Prostate gland (tissue), 2 donors: ENCODE measurements around the gene CLDN7. TPM values are rescaled to one million over a fixed set of nuclear protein-coding genes. Genes with fewer than 3 reads are reported as not detected.

Source experiments
- DNase-seq: peaks from one replicate; pipeline ENCODE4 v3.0.0-alpha.2; 2019; ENCODE audit warnings: low spot score
- H3K27ac ChIP-seq, 2 donors: fragments of 200-600 bp; sonication (generic); 2 replicates each; pipeline ENCODE4 v1.5.1; 2017 to 2019
- H3K27me3 ChIP-seq: fragments of 200-600 bp; sonication (generic); replicated peaks from 2 replicates; pipeline ENCODE4 v1.5.1; 2019; ENCODE audit not compliant: insufficient read depth
- H3K36me3 ChIP-seq, 2 donors: fragments of 200-600 bp; sonication (generic); 1 replicate in 1 of 2; 2 replicates in 1 of 2; pipeline versions ENCODE4 v1.5.1 to v1.8.1; 2017 to 2019
- H3K4me1 ChIP-seq: fragments of 200-600 bp; sonication (generic); replicated peaks from 2 replicates; pipeline ENCODE4 v1.5.1; 2019
- H3K4me3 ChIP-seq, 2 donors: fragments of 200-600 bp; sonication (generic); 2 replicates each; pipeline ENCODE4 v1.5.1; 2017 to 2019
- H3K9me3 ChIP-seq: fragments of 200-600 bp; sonication (generic); 2 replicates; pipeline ENCODE4 v1.5.1; 2017
- CTCF ChIP-seq, 4 experiments: fragments of 200-600 bp in 2 of 4; fragments of 450-650 bp in 2 of 4; sonication (generic) in 2 of 4; IDR thresholded peaks; 1 replicate in 3 of 4; 2 replicates in 1 of 4; pipeline ENCODE4 v1.5.1; 2016 to 2019; ENCODE audit warnings: antibody characterized with exemption in 4 of 4, mild to moderate bottlenecking in 2 of 4, moderate library complexity in 2 of 4
- POLR2A ChIP-seq: fragments of 450-650 bp; IDR thresholded peaks from one replicate; pipeline ENCODE4 v1.6.1; 2016; ENCODE audit warnings: antibody characterized with exemption, mild to moderate bottlenecking
- POLR2AphosphoS5 ChIP-seq: sonication (generic); formaldehyde crosslinking; IDR thresholded peaks from one replicate; pipeline ENCODE4 v1.6.1; 2017; ENCODE audit warnings: antibody characterized with exemption
- WGBS: methylation state at CpG from one replicate; pipeline ENCODE4 v1.1.5; 2018; 5-methylcytosine and 5-hydroxymethylcytosine counted together
- intact Hi-C: fragments of 100-400 bp; cut with DNase I; formaldehyde crosslinking; loops from one replicate; pipeline ENCODE4 v1.14.2; 2022
- total RNA-seq, 2 donors: library from RNA; depleted of rRNA; stranded (reverse); fragments of >200 nt; gene quantifications; one replicate each; pipeline ENCODE4 v1.1.0, GENCODE V29; 2016

CLDN7 gene
- total RNA-seq, 2 donors from 2014 or later, result 42.0 to 45.8 TPM

- Histone ChIP-seq H3K36me3 (no peaks in the 10 kb centered on the region), H3K27me3 (no peaks in the 10 kb centered on the region), H3K4me3 (peak overlapping the region; percentile 34 to 41), H3K9me3 (no peaks in the 10 kb centered on the region), H3K4me1 (peaks cover 9% of the 10 kb centered on the region), H3K27ac (peak overlapping the region; percentile 77)
- DNase-seq, result no peak
- 2% methylated on average over 41 of the region's 43 CpGs for WGBS
- TF ChIP-seq CTCF (IDR thresholded peaks at IDR 0.05) (no peak), POLR2AphosphoS5 (no peak), POLR2A (no peak)
- intact Hi-C loops, result loop anchor here (2.0 to 10.0 kb wide), 2 partner anchors 29 to 237 kb away; partner anchors contain the start of genes ELP5 and SLC16A11
These were observed 19.9 kb upstream of the CLDN7 start for GRCh38 chr17:7281953-7282751.

GRCh38 chr17:7281074-7281952 lies 19.0 kb upstream of the CLDN7 start, which contains the start of gene SLC2A4:
TSS of gene SLC2A4 (plus strand) at chr17:7281718. CDS start at chr17:7281935, 217 bp downstream.
- peak; percentile 96 for DNase-seq
- intact Hi-C loops, result loop anchor here (2.0 to 10.0 kb wide), 2 partner anchors 29 to 237 kb away; partner anchors contain the start of genes ELP5 and SLC16A11
- H3K9me3 ChIP-seq, result no peaks in the 10 kb centered on the region
- peak within 1 kb of the TSS; percentile 77 for H3K27ac ChIP-seq
- under 1% methylated on average over 58 of the region's 71 CpGs for WGBS
- H3K4me3 ChIP-seq, result peak within 1 kb of the TSS; percentile 34 to 41
- H3K4me1 ChIP-seq, result peaks cover 9% of the 10 kb centered on the region
- TF ChIP-seq POLR2AphosphoS5, result peak; percentile 87
- peak in 2 of 4 experiments; percentile 25 to 27 for TF ChIP-seq CTCF (IDR thresholded peaks at IDR 0.05)
- peak; percentile 62 for TF ChIP-seq POLR2A
- H3K27me3 ChIP-seq, result no peaks in the 10 kb centered on the region
- no peaks in the 10 kb centered on the region for H3K36me3 ChIP-seq

DNA sequence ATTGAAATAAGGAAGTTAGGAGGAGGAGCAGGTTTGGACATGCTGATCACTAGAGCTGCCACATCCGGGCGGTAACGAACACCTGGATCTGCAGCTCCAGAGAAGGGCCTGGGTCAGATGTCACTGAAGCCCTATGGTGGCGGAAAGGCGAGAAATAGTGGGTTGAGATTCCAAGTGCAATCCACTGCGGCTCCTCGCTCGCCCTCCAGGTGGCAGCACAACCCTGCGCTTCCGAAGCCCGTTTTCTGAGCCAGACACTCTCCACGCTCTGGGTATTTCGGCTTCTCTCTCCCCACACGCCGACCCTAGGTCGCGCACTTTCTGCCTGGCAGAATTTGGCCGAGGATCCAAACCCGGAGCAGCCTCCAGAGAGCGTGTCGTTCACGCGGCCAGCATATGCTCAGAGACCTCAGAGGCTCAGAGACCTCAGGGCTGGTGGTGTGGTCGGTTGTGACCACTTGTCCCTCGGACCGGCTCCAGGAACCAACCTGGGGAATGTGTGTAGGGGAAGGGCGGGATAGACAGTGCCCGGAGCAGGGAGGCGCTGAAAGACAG lies 18.3 kb upstream of the CLDN7 start:
- no peaks in the 10 kb centered on the region for H3K9me3 ChIP-seq
- intact Hi-C loops, result loop anchor here (1.0 to 10.0 kb wide), 3 partner anchors 16 to 236 kb away; partner anchors contain the start of genes ELP5 and SLC16A11
- WGBS, result under 1% methylated on average over 29 of the region's 29 CpGs
- H3K4me3 ChIP-seq, result peak overlapping the region; percentile 34 to 41
- H3K4me1 ChIP-seq, result peaks cover 9% of the 10 kb centered on the region
- TF ChIP-seq POLR2A, result peak; percentile 29
- TF ChIP-seq POLR2AphosphoS5, result peak; percentile 59
- peak; percentile 79 to 99 (median 88) for TF ChIP-seq CTCF (IDR thresholded peaks at IDR 0.05)
- DNase-seq, result peak; percentile 74
- peak overlapping the region; percentile 77 for H3K27ac ChIP-seq
- no peaks in the 10 kb centered on the region for H3K27me3 ChIP-seq
- no peaks in the 10 kb centered on the region for H3K36me3 ChIP-seq

DNA sequence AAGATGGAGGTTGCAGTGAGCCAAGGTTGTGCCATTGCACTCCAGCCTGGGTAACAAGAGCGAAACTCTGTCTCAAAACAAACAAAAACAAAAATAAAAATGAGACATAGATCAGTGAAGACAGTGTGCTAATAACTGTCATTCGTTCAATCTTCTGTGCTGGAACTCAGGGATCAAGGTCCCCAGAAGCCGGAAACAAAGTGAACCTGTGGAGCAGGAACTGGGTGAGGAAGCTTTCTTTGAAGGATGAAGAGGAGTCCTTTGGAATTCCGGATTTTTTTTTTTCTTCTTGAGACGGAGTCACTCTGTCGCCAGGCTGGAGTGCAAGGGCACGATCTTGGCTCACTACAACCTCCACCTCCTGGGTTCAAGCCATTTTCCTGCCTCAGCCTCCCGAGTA lies 17.2 kb upstream of the CLDN7 start:
- Histone ChIP-seq H3K27ac (no peak overlapping the region), H3K36me3 (no peaks in the 10 kb centered on the region), H3K4me3 (no peak overlapping the region), H3K4me1 (peaks cover 9% of the 10 kb centered on the region), H3K9me3 (no peaks in the 10 kb centered on the region), H3K27me3 (no peaks in the 10 kb centered on the region)
- intact Hi-C loops, result no loop called here
- no peak for DNase-seq
- TF ChIP-seq POLR2AphosphoS5 (no peak), CTCF (IDR thresholded peaks at IDR 0.05) (no peak), POLR2A (no peak)
- 84% methylated on average over 8 of the region's 8 CpGs for WGBS
